SK-N-SH treated with all-trans-retinoic acid at 6 μM for 48 hours (cell line): ENCODE results near the gene CAPN11.

Experiments used
- ATAC-seq: fragments of 200-7000 bp; cut with Tn5 transposase; 3 replicates; pipeline ENCODE4 v1.9.1; 2020; ENCODE audit warnings: mild to moderate bottlenecking, moderate library complexity
- ARNTL ChIP-seq: fragments of 450-650 bp; formaldehyde crosslinking; IDR thresholded peaks from 2 replicates; pipeline ENCODE4 v1.5.0; 2020; ENCODE audit warnings: low read depth, mild to moderate bottlenecking, moderate library complexity, borderline replicate concordance
- CREB5 ChIP-seq: fragments of 250-450 bp; sonication (Bioruptor Pico); IDR thresholded peaks from 2 replicates; pipeline ENCODE4 v1.5.1; 2020; ENCODE audit warnings: low read depth, mild to moderate bottlenecking, moderate library complexity
- CSDC2 ChIP-seq: fragments of 250-450 bp; sonication (Bioruptor Pico); IDR thresholded peaks from 2 replicates; pipeline ENCODE4 v1.5.0; 2020; ENCODE audit warnings: mild to moderate bottlenecking, moderate library complexity
- ESRRG ChIP-seq: fragments of 250-450 bp; sonication (Bioruptor Pico); IDR thresholded peaks from 2 replicates; pipeline ENCODE4 v1.6.1; 2021; ENCODE audit warnings: mild to moderate bottlenecking
- GLIS3 ChIP-seq: fragments of 250-450 bp; sonication (Bioruptor Pico); IDR thresholded peaks from 2 replicates; pipeline ENCODE4 v1.5.0; 2020; ENCODE audit warnings: mild to moderate bottlenecking, moderate library complexity
- ISL1 ChIP-seq: fragments of 250-450 bp; sonication (Bioruptor Pico); IDR thresholded peaks from 2 replicates; pipeline ENCODE4 v2.1.2; 2022; ENCODE audit warnings: mild to moderate bottlenecking, moderate library complexity
- OSR1 ChIP-seq: fragments of 250-450 bp; sonication (Bioruptor Pico); IDR thresholded peaks from 2 replicates; pipeline ENCODE4 v1.8.0; 2022; ENCODE audit warnings: moderate library complexity, mild to moderate bottlenecking, inconsistent platforms
- PATZ1 ChIP-seq: fragments of 250-450 bp; sonication (Bioruptor Pico); IDR thresholded peaks from 2 replicates; pipeline ENCODE4 v1.8.0; 2020; ENCODE audit warnings: mild to moderate bottlenecking, moderate library complexity, borderline replicate concordance
- POU6F1 ChIP-seq: fragments of 250-450 bp; sonication (Bioruptor Pico); IDR thresholded peaks from 2 replicates; pipeline ENCODE4 v1.8.0; 2021; ENCODE audit warnings: low read depth, mild to moderate bottlenecking, moderate library complexity, borderline replicate concordance
- PPARA ChIP-seq: fragments of 250-450 bp; sonication (Bioruptor Pico); IDR thresholded peaks from 2 replicates; pipeline ENCODE4 v1.5.0; 2020; ENCODE audit warnings: mild to moderate bottlenecking, borderline replicate concordance
- RARB ChIP-seq: fragments of 250-450 bp; sonication (Bioruptor Pico); IDR thresholded peaks from 2 replicates; pipeline ENCODE4 v1.8.0; 2021; ENCODE audit warnings: mild to moderate bottlenecking, moderate library complexity
- SNAI2 ChIP-seq: fragments of 250-450 bp; sonication (Bioruptor Pico); IDR thresholded peaks from 2 replicates; pipeline ENCODE4 v1.5.0; 2020; ENCODE audit warnings: mild to moderate bottlenecking, moderate library complexity
- TCF4 ChIP-seq: fragments of 250-450 bp; sonication (Bioruptor Pico); IDR thresholded peaks from 2 replicates; pipeline ENCODE4 v1.8.0; 2021; ENCODE audit warnings: mild to moderate bottlenecking, moderate library complexity, borderline replicate concordance
- TOX ChIP-seq: fragments of 250-450 bp; sonication (Bioruptor Pico); IDR thresholded peaks from 2 replicates; pipeline ENCODE4 v1.8.0; 2021; ENCODE audit warnings: mild to moderate bottlenecking, moderate library complexity, borderline replicate concordance
- TSHZ2 ChIP-seq: fragments of 250-450 bp; sonication (Bioruptor Pico); IDR thresholded peaks from 2 replicates; pipeline ENCODE4 v1.5.0; 2020; ENCODE audit warnings: mild to moderate bottlenecking, moderate library complexity
- ZC3H10 ChIP-seq: fragments of 250-450 bp; sonication (Bioruptor Pico); IDR thresholded peaks from 2 replicates; pipeline ENCODE4 v1.5.1; 2021; ENCODE audit warnings: mild to moderate bottlenecking, moderate library complexity
- ZFP3 ChIP-seq: fragments of 250-450 bp; sonication (Bioruptor Pico); IDR thresholded peaks from 2 replicates; pipeline ENCODE4 v1.5.0; 2020; ENCODE audit warnings: mild to moderate bottlenecking, moderate library complexity
- ZFP30 ChIP-seq: fragments of 450-650 bp; formaldehyde crosslinking; IDR thresholded peaks from 2 replicates; pipeline ENCODE4 v1.5.0; 2022; ENCODE audit warnings: mild to moderate bottlenecking, moderate library complexity
- ZNF565 ChIP-seq: fragments of 450-650 bp; formaldehyde crosslinking; conservative IDR thresholded peaks from 2 replicates; pipeline ENCODE4 v1.5.0; 2020; ENCODE audit warnings: low read depth, mild to moderate bottlenecking, moderate library complexity
- ZNF8 ChIP-seq: fragments of 450-650 bp; formaldehyde crosslinking; IDR thresholded peaks from 2 replicates; pipeline ENCODE4 v1.5.0; 2020; ENCODE audit warnings: mild to moderate bottlenecking, moderate library complexity

The CAPN11 gene

GRCh38 chr6:44158770-44159228 lies at the start of gene CAPN11:
Gene CAPN11, plus strand, starts transcription at chr6:44158820. Its CDS starts 29 bp downstream, at chr6:44158849.
- no peak for ATAC-seq
- TF ChIP-seq SNAI2 (CRISPR knock-in tag) (no peak), POU6F1 (CRISPR knock-in tag) (no peak), CSDC2 (CRISPR knock-in tag) (no peak), PPARA (CRISPR knock-in tag) (no peak), ARNTL (CRISPR knock-in tag) (no peak), ZFP3 (no peak), TCF4 (CRISPR knock-in tag) (no peak), CREB5 (CRISPR knock-in tag) (no peak), RARB (CRISPR knock-in tag) (no peak), ZNF8 (no peak), OSR1 (CRISPR knock-in tag) (no peak), PATZ1 (no peak), TOX (CRISPR knock-in tag) (no peak), GLIS3 (CRISPR knock-in tag) (no peak), ISL1 (CRISPR knock-in tag) (no peak), ZFP30 (no peak), ESRRG (CRISPR knock-in tag) (no peak), ZNF565 (CRISPR knock-in tag) (no peak), TSHZ2 (no peak)

- TF ChIP-seq TCF4 (CRISPR knock-in tag) (no peak), GLIS3 (CRISPR knock-in tag) (no peak), ZNF565 (CRISPR knock-in tag) (no peak), ARNTL (CRISPR knock-in tag) (no peak), ZNF8 (no peak)
- TF ChIP-seq, all 23 proteins: peak for 0
- no peak for ATAC-seq
Observed at GRCh38 chr6:44109212-44109611, 49.4 kb upstream of the CAPN11 start.

GRCh38 chr6:44110005-44110676 lies 48.5 kb upstream of the CAPN11 start:
- ATAC-seq = no peak

GRCh38 chr6:44110966-44111365 lies 47.7 kb upstream of the CAPN11 start:
- no peak for ATAC-seq
- no peak for TF ChIP-seq ARNTL (CRISPR knock-in tag)

More at GRCh38 chr6:44110005-44110676, 48.5 kb upstream of the CAPN11 start:
- no peak for TF ChIP-seq ZC3H10 (CRISPR knock-in tag)
- TF ChIP-seq SNAI2 (CRISPR knock-in tag) = no peak
- no peak for TF ChIP-seq ARNTL (CRISPR knock-in tag)
- TF ChIP-seq TCF4 (CRISPR knock-in tag) = no peak
- TF ChIP-seq, all 23 proteins: peak for 0
